Measurements from ENCODE around the gene PCIF1. TPM values are rescaled to one million over a fixed set of nuclear protein-coding genes. Genes with fewer than 3 reads are reported as not detected.

PCIF1 gene
- 23.5 to 25.7 TPM (median 24.9 TPM) in 3 replicates for total RNA-seq
- long read RNA-seq, transcript PCIF1-201 (17 exons, 2,747 nt): major isoform, 66 of 85 reads
- long read RNA-seq, partial matches to known transcripts: 7 of 85 reads
- long read RNA-seq, other reads (novel, unspliced or antisense): 10 of 85 reads

DNA sequence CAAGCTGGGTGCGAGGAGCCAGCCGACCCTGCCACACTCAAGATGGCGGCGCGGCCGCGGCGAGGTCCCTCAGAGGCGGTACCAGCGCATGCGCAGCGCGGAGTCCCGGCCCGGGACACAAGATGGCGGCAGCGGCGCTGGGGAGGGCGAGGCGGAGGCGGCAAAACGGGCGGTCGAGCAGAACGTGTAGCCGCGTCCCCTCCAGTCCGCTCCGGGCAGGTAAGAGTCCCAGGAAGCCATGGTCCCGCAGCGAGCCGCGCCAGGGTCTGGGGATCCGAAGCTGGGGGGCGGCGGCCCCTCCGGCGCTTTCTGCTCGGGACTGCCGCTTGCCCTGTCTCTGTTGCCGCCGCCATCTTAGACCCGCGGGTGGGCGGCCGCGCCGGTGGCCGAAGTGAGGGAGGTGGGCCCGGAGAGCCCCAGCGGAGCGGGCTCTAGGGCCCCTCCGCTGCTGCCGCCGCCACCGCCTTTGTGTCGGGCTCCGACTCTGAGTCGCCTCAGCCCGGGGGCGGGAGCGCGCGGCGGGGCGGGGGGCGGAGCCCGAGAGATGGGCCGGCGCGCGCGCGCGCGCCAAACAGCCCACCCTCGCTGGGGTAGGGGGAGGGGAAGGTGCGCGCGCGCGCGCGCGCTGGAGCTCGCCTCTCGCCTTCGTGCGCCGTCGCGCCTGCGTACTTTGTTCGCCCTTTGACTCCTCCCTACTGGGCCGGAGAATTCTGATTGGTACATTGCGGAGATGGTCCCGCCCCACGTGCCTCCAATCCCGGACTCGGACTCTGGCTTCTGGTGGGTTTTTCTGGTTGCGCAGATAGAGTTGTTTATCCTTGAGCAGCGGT, at the start of gene PCIF1:
Gene PCIF1, plus strand, starts transcription at position 98 of the 830 bp plus-strand sequence. CDS start 4,317 bp downstream, outside the sequence.
- peaks cover 19% of the 10 kb centered on the region for H3K36me3 Mint-ChIP-seq (ENCODE audit: low read depth)
- TF ChIP-seq, protein P1, sequence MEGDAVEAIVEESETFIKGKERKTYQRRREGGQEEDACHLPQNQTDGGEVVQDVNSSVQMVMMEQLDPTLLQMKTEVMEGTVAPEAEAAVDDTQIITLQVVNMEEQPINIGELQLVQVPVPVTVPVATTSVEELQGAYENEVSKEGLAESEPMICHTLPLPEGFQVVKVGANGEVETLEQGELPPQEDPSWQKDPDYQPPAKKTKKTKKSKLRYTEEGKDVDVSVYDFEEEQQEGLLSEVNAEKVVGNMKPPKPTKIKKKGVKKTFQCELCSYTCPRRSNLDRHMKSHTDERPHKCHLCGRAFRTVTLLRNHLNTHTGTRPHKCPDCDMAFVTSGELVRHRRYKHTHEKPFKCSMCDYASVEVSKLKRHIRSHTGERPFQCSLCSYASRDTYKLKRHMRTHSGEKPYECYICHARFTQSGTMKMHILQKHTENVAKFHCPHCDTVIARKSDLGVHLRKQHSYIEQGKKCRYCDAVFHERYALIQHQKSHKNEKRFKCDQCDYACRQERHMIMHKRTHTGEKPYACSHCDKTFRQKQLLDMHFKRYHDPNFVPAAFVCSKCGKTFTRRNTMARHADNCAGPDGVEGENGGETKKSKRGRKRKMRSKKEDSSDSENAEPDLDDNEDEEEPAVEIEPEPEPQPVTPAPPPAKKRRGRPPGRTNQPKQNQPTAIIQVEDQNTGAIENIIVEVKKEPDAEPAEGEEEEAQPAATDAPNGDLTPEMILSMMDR (IDR thresholded peaks at IDR 0.05): peak; percentile 12
- peaks cover 13% of the 10 kb centered on the region for H3K4me1 Mint-ChIP-seq (ENCODE audit: low read depth)
- peak within 1 kb of the TSS; percentile 96 for H3K27ac Mint-ChIP-seq (ENCODE audit: unreplicated experiment)
- no peaks in the 10 kb centered on the region for H3K27me3 Mint-ChIP-seq (ENCODE audit: low read depth)
- peak within 1 kb of the TSS; percentile 93 for H3K4me3 Mint-ChIP-seq (ENCODE audit: unreplicated experiment)
- no peaks in the 10 kb centered on the region for H3K9me3 Mint-ChIP-seq (ENCODE audit: low read depth)
- DNase-seq (ENCODE audit: low spot score): no peak

DNA sequence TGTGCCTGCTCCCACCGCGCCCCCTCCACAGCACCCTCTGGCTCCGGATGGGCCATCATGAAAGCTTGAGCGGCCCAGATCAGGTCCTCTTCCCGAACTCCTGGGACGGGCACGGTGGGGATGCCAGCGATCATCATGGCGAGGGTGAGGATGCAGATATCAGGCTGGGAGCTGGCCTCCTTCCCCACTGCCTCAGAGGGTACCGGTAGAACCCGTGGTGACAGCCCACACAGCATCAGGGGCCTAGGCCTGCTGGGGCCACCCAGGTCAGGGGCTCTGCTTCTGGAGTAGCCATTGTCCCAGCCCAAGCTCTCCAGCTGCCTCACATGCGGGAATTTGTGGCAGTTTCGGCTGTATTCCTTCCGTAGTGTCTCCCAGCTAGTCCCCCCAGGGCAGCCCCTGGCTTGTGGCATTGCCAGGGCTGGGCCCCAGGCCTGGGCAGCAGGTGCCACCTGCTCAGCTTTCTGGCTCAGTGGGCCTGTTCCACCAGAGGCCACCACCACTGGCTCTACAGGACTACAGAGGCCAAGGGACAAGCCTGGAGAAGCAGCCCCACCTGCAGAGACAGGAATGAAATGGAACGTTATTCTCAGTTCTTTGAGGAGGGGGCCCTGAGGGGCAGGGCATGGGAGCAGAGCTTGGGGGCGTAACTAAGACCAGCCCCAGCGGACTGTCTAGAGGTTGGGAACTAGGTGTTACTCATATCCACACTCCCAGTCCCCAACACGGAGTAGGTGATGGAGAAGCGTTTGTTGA, 47.7 kb upstream of the PCIF1 start:
- Mint-ChIP-seq H3K4me1 (ENCODE audit: low read depth) (peaks cover 24% of the 10 kb centered on the region), H3K27ac (ENCODE audit: unreplicated experiment) (no peak overlapping the region), H3K36me3 (ENCODE audit: low read depth) (peaks cover 6% of the 10 kb centered on the region), H3K4me3 (ENCODE audit: unreplicated experiment) (no peak overlapping the region), H3K27me3 (ENCODE audit: low read depth) (no peaks in the 10 kb centered on the region), H3K9me3 (ENCODE audit: low read depth) (no peaks in the 10 kb centered on the region)
- DNase-seq (ENCODE audit: low spot score): no peak
- TF ChIP-seq, protein P1 (IDR thresholded peaks at IDR 0.05): no peak

DNA sequence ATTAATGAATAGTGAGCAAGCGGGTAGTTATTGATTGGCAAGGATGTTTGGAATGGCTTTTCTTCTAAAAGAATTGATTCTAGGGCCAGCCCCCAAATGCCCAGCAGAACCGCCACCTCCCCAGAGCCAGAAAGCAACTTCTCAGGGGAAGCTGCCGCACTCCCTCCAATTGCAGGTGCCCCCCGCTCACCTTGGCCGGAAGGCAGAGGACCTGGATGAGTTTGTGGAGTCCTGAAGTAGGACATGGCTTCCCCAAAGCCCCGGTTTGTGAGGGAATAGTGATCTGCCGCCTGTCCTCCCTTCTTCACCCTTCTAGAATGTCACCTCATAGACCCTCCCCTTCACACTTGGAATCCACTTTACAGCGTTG, 47.2 kb upstream of the PCIF1 start, which contains the start of gene SPATA25:
Gene SPATA25, minus strand, starts transcription at position 277 of the 370 bp plus-strand sequence. Its CDS starts 32 bp downstream, at position 245.
- H3K27me3 Mint-ChIP-seq (ENCODE audit: low read depth): no peaks in the 10 kb centered on the region
- no peak within 1 kb of the TSS for H3K27ac Mint-ChIP-seq (ENCODE audit: unreplicated experiment)
- peaks cover 6% of the 10 kb centered on the region for H3K36me3 Mint-ChIP-seq (ENCODE audit: low read depth)
- no peak for DNase-seq (ENCODE audit: low spot score)
- no peak within 1 kb of the TSS for H3K4me3 Mint-ChIP-seq (ENCODE audit: unreplicated experiment)
- TF ChIP-seq, protein P1 (IDR thresholded peaks at IDR 0.05): no peak
- H3K4me1 Mint-ChIP-seq (ENCODE audit: low read depth): peaks cover 24% of the 10 kb centered on the region
- no peaks in the 10 kb centered on the region for H3K9me3 Mint-ChIP-seq (ENCODE audit: low read depth)

DNA sequence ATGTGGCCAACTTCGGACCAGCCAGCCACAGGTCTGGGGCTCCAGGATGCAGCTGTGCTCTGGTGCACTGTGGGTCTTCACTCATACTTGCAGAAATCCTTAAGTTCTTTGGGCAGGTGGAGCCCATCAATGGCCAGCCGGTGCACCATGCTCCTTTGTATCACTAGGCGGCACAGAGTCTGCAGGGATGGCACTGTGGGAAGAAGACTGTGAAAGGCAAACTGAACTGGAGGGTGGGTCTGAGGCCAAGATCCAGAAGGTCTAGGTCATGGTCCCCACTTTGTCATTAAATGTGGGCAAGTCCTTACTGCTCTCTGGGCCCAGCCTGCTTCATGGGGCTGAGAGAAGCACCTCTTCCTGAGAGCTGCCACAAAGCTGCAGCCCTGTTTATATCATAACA, 45.8 kb upstream of the PCIF1 start:
- Mint-ChIP-seq H3K4me1 (ENCODE audit: low read depth) (peaks cover 26% of the 10 kb centered on the region), H3K27me3 (ENCODE audit: low read depth) (no peaks in the 10 kb centered on the region), H3K4me3 (ENCODE audit: unreplicated experiment) (no peak overlapping the region), H3K36me3 (ENCODE audit: low read depth) (no peaks in the 10 kb centered on the region), H3K27ac (ENCODE audit: unreplicated experiment) (no peak overlapping the region), H3K9me3 (ENCODE audit: low read depth) (no peaks in the 10 kb centered on the region)
- DNase-seq (ENCODE audit: low spot score): no peak
- TF ChIP-seq, protein P1 (IDR thresholded peaks at IDR 0.05): no peak

All from chondrocyte (in vitro differentiated cells).